SHP77 treated with DMSO at 0.1 percent for 48 hours (cell line): ENCODE data around the gene SERTAD1.
A peak's percentile ranks its signal among the peaks of the same experiment; 100 is the strongest.
"Not testable (repeated sequence)": the region's sequence is repeated elsewhere in the genome, so short reads cannot be mapped to it uniquely, and the experiment has no call there.

Experiments used
- DNase-seq: peaks from one replicate; lab custom pipeline; 2025; lab: John Stamatoyannopoulos, UW

SERTAD1 gene

GRCh38 chr19:40425450-40426287 lies at the start of gene SERTAD1:
TSS of gene SERTAD1 (minus strand) at chr19:40425992. CDS start at chr19:40423546, 2,446 bp downstream.
- peak; percentile 99 for DNase-seq

DNA sequence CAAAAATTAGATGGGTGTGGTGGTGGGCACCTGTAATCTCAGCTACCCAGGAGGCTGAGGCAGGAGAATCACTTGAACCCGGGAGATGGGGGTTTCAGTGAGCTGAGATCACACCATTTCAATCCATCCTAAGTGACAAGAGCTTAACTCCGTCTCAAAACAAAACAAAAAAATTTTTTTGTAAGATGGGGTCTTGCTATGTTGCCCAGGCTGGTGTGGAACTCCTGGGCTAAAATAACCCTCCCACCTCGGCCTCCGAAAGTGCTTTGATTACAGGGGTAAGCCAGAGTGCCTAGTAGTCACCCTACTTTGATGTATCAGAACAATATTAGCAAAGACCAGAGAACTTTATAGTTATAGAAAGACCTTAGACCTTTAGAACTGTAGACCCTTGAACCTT lies 48.9 kb upstream of the SERTAD1 start:
- no peak for DNase-seq

DNA sequence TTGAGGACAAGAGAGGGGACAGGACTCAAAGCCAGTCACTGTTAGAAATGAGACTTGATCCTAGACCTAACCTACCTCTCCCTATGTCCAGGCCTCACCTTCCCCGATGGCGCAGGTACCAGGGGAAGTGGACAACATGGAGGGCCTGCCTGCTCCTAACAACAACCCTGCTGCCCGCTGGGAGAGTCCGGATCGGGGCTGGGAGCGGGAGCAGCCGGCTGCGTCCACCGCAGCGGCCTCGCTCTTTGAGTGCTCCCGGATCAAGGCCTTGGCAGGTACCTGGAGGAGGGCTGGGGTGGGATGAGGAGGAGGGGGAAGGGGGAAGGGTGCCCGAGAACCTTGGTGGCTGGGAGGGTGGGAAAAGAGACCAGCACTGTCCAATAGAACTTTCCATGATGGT lies 46.7 kb upstream of the SERTAD1 start:
- no peak for DNase-seq

DNA sequence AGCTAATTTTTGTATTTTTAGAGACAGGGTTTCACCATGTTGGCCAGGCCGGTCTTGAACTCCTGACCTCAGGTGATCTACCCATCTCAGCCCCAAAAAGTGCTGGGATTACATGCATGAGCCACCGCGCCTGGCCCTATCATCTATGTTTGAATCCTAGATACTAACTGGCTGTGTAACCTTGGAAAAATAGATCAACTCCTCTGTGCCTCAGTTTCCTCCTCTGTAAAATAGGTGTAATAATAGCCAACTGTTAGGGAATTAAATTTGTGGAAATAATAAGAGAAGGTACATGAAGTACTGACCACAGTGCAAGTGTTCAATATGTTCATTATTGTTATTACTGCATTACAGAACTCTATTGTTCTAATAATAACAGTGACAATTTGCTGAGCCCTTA lies 45.3 kb upstream of the SERTAD1 start:
- no peak for DNase-seq

- DNase-seq: no peak
Measured at GRCh38 chr19:40469011-40469410, 43.2 kb upstream of the SERTAD1 start.

- DNase-seq: no peak
Measured at GRCh38 chr19:40466985-40467734, 41.4 kb upstream of the SERTAD1 start, which contains the start of gene SPTBN4. TSS of gene SPTBN4 (plus strand) at chr19:40467001. CDS start at chr19:40472622, 5,621 bp downstream.

DNA sequence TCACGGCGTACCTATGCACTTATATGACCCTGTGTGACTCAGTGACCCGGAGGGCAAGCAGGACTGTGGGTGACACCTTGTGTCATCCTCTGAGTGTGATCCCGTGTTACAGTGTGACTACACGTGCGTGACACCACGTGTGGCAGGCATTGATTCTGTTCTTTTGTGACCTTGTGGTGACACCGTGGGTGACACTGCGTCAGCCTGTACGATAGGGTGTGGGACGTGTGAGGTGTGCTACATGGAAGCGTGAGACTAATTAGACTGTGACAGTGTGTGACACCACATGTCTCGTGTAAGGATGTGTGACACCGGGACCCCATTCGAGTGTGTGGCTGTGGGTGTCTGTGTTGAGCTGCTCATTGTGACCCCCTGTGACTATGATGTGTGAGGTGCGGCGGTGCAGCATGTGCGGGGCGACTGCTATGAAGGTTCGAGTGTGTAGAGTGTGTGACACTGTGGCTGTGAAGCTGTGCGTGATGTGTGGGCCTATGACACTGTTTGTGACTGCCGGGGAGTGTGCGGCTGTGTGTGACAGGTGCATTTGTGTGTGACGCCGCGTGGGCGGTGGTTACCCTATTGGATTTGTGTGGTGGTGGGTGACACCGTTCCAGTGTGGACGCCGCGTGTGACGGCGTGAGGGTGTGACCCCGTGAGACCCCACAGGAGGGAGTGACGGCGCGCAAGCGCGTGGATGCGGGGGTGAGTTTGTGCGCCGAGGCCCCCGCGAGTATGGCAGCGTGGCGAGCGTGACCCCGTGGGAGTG lies 40.6 kb upstream of the SERTAD1 start:
- DNase-seq: no peak

- peak; percentile 98 for DNase-seq
Measured at GRCh38 chr19:40465557-40466218, 39.9 kb upstream of the SERTAD1 start, which contains the start of gene BLVRB. TSS of gene BLVRB (minus strand) at chr19:40465745. CDS start at chr19:40465688, 57 bp downstream.

GRCh38 chr19:40465025-40465556 lies 39.3 kb upstream of the SERTAD1 start:
- no peak for DNase-seq

DNA sequence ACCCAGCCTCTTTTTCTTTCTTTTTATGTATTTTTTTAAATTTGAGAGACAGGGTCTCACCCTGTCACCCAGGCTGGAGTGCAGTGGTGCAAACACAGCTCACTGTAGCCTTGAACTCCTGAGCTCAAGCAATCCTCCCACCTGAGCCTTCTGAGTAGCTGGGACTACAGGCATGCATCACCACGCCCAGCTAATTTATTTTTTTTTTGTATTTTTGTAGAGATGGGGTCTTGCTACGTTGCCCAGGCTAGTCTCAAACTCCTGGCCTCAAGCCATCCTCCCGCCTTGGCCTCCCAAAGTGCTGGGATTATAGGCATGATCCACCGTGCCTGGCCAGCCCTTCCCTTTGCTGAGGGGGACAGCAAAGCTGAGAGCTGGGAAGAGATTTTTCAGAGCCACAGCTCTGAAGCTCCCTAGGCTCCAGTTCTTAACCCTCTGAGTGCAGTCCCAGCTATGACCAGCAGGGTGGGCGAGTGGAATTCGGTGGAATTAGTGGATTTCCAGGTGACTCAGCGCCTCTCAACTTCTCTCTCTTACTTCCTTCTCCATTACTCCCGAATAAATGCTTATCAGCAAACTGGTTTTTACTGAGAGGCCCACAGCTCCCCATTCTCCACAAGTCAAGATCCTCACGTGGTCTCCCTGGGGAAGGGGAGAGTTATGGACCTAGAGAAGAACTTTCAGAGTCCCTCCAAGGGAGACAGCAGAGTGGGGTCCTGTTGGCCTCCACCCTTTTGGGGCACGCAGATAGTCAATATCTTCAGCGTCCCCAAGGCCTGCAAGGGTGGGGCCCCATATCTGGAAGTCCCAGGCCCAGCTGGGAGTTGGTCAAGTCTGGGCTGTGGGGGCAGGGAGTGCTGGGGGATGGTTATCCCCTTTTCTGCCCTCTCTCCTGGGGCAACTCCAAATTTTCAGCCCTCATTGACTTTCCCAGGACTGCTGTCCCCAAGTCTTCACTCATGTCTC lies 38.5 kb upstream of the SERTAD1 start:
- DNase-seq: peak; percentile 81

DNA sequence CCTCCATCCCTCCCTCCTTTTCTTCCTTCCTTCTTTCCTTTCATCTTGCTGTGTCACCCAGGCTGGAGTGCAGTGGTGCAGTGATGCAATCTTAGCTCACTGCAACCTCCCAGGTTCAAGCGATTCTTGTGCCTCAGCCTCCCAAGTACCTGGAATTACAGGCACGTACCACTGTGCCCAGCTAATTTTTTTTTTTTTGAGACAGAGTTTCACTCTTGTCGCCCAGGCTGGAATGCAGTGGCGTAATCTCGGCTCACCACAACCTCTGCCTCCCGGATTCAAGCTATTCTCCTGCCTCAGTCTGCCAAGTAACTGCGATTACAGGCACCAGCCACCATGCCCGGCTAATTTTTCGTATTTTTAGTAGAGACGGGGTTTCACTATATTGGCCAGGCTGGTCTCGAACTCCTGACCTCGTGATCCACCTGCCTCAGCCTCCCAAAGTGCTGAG lies 37.8 kb upstream of the SERTAD1 start:
- not testable (repeated sequence) for DNase-seq

DNA sequence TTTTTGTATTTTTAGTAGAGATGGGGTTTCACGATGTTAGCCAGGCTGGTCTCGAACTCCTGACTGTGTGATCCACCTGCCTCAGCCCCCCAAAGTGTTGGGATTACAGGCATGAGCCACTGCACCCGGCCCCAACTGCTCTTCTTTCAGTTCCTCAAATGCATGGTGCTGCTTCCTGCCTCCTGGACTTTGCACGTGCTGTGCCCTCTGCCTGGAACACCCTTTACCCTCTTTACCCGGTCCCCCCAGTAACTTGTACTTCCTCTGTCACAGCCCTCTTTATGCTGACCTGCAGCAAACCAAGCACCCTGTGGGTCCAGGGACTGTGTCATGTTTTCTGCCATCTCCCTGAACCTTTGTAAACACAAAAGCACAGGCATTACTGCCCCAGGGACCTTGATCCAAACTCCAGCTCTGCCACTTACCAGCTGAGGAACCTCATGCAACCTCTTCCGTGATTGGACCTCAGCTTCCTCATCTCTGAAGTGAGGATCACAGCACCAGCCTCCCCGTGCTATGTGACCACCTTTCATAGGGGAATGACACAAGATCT lies 36.0 kb upstream of the SERTAD1 start:
- no peak for DNase-seq

GRCh38 chr19:40460185-40460584 lies 34.4 kb upstream of the SERTAD1 start:
- DNase-seq: no peak

- no peak for DNase-seq
Measured at GRCh38 chr19:40458597-40458974, 32.8 kb upstream of the SERTAD1 start.

DNA sequence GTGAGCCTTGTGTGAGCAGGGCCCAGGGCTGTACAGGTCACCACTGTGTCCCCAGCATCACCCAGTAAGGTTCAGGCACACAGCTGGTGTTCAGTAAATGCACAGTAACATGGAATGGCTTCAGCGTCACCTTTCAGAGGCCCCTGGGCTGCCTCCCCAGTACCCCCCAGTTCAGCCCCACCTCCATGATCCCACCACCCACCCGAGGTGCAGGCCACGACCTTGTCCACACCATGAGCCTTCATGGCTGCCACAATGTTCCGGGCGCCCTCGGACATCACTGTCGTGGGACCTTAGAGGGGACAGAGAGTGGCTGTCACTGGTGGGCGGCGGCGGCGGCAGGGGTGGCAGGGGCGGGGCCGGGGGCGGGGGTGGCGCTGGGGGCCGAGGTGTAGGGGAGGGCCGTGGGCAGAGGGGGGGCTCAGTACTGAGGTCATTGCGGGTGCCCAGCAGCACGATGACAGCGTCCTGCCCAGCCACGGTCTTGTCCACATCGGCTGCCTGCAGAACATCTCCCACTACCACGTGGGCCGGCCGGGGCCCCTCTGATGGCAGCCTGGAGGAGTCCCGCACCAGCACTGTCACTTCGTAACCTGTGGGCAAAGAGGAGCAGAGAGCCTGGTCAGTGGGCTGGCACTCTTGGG lies 32.3 kb upstream of the SERTAD1 start:
- DNase-seq: no peak

- DNase-seq: no peak
Measured at GRCh38 chr19:40457048-40457447, 31.3 kb upstream of the SERTAD1 start.

- not testable (repeated sequence) for DNase-seq
Measured at GRCh38 chr19:40453943-40454342, 28.2 kb upstream of the SERTAD1 start.

- DNase-seq: no peak
Measured at GRCh38 chr19:40453151-40453735, 27.5 kb upstream of the SERTAD1 start.

GRCh38 chr19:40452016-40452415 lies 26.2 kb upstream of the SERTAD1 start:
- no peak for DNase-seq
